Type B pancreatic cell (in vitro differentiated cells): Measurements from ENCODE around the gene CYP27A1. TPM values are rescaled to one million over a fixed set of nuclear protein-coding genes. Genes with fewer than 3 reads are reported as not detected.
A peak's percentile ranks its signal among the peaks of the same experiment; 100 is the strongest.

Source experiments
- DNase-seq: peaks from one replicate; pipeline ENCODE4 v3.0.0; 2021; ENCODE audit warnings: mixed read lengths; ENCODE audit not compliant: unreplicated experiment; ENCODE audit errors: extremely low spot score
- H3K27ac Mint-ChIP-seq: 2 replicates; pipeline ENCODE4 v1.8.0; 2021; ENCODE audit warnings: mild to moderate bottlenecking, mixed read lengths
- H3K27me3 Mint-ChIP-seq: 2 replicates; pipeline ENCODE4 v1.8.0; 2021; ENCODE audit warnings: mixed read lengths
- H3K36me3 Mint-ChIP-seq: 2 replicates; pipeline ENCODE4 v1.8.0; 2021; ENCODE audit warnings: mixed read lengths
- H3K4me1 Mint-ChIP-seq: one replicate; pipeline ENCODE4 v1.8.0; 2021; ENCODE audit warnings: mixed read lengths; ENCODE audit not compliant: unreplicated experiment
- H3K4me3 Mint-ChIP-seq: 2 replicates; pipeline ENCODE4 v1.8.0; 2021; ENCODE audit warnings: mild to moderate bottlenecking, mixed read lengths
- H3K9me3 Mint-ChIP-seq: 2 replicates; pipeline ENCODE4 v1.8.0; 2021; ENCODE audit warnings: mixed read lengths
- total RNA-seq: library from RNA; stranded (reverse); gene quantifications from 2 replicates; pipeline ENCODE4 v1.2.1, GENCODE V29; 2021; ENCODE audit warnings: low replicate concordance
- TF ChIP-seq, protein P1 (sequence below): fragments of 200-600 bp; sonication (generic); conservative IDR thresholded peaks from 2 replicates; pipeline ENCODE4 v1.5.0; 2021; ENCODE audit warnings: antibody characterized with exemption, mild to moderate bottlenecking

Gene CYP27A1
- total RNA-seq, 1 donor from 2014 or later, result 6.9 TPM

DNA sequence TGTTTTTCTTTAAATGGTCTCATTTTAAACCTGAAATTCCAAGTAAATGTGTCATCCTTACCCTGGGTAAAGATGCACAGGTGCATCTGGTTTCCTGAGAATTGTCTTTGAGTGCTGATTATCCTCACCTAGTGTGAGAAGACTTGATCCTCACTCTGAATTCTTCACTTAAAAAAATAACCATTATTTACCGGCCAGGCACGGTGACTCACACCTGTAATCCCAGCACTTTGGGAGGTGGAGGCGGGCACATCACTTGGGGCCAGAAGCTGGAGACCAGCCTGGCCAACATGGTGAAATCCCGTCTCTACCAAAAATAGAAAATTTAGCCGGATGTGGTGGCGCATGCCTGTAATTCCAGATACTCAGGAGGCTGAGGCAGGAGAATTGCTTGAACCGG, 67.8 kb downstream of the CYP27A1 start:
- DNase-seq, result no peak
- no peaks in the 10 kb centered on the region for H3K9me3 Mint-ChIP-seq
- no peak overlapping the region for H3K27ac Mint-ChIP-seq
- H3K4me3 Mint-ChIP-seq, result no peak overlapping the region
- H3K4me1 Mint-ChIP-seq, result peaks cover 10% of the 10 kb centered on the region
- H3K36me3 Mint-ChIP-seq, result no peaks in the 10 kb centered on the region
- TF ChIP-seq, protein P1, sequence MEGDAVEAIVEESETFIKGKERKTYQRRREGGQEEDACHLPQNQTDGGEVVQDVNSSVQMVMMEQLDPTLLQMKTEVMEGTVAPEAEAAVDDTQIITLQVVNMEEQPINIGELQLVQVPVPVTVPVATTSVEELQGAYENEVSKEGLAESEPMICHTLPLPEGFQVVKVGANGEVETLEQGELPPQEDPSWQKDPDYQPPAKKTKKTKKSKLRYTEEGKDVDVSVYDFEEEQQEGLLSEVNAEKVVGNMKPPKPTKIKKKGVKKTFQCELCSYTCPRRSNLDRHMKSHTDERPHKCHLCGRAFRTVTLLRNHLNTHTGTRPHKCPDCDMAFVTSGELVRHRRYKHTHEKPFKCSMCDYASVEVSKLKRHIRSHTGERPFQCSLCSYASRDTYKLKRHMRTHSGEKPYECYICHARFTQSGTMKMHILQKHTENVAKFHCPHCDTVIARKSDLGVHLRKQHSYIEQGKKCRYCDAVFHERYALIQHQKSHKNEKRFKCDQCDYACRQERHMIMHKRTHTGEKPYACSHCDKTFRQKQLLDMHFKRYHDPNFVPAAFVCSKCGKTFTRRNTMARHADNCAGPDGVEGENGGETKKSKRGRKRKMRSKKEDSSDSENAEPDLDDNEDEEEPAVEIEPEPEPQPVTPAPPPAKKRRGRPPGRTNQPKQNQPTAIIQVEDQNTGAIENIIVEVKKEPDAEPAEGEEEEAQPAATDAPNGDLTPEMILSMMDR, result no peak
- peaks cover 38% of the 10 kb centered on the region for H3K27me3 Mint-ChIP-seq

DNA sequence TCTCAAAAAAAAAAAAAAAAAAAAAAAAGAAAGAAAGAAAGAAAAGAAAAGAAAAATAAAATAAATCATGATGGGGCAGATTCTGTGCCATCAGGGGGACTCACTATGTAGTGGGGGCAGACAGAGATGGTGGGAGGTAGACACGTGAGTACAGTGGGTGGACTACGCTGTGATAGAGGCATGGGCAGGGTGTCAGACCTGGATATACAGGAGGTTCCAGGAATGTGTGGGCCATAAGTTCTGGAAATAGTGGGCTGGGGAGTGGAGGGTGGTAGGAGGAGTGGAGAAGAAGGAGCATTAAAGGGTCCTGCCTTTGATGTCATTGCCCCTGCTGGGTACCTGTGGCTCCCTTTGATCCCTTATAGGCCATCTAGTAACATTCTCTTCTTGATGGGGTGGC, 68.8 kb downstream of the CYP27A1 start:
- TF ChIP-seq, protein P1, result no peak
- Mint-ChIP-seq H3K36me3 (no peaks in the 10 kb centered on the region), H3K27ac (no peak overlapping the region), H3K27me3 (peaks cover 47% of the 10 kb centered on the region), H3K4me3 (no peak overlapping the region), H3K9me3 (no peaks in the 10 kb centered on the region), H3K4me1 (peaks cover 16% of the 10 kb centered on the region)
- no peak for DNase-seq

DNA sequence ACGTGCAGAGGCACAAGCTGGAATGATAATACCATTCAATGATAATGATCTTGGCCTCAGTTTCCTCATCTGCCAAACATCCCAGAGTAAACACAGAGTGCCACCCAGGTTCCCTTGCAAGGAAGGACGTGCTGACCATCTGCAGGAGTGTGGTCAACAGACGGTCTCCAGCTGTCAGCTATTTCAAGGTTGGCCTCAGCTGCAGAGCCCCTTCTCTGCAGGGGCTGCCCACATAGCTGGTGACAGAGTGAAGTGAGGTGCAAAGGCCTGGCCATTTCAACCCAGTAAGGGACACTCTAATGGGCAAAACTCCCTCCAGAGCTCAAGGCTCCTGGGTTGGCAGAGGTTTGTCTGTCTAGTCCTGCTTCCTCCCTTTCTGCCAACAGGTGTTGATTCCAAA, 69.3 kb downstream of the CYP27A1 start:
- Mint-ChIP-seq H3K27ac (no peak overlapping the region), H3K4me1 (peaks cover 21% of the 10 kb centered on the region), H3K4me3 (no peak overlapping the region), H3K9me3 (no peaks in the 10 kb centered on the region), H3K36me3 (no peaks in the 10 kb centered on the region), H3K27me3 (peaks cover 51% of the 10 kb centered on the region)
- DNase-seq, result no peak
- TF ChIP-seq, protein P1, result no peak

DNA sequence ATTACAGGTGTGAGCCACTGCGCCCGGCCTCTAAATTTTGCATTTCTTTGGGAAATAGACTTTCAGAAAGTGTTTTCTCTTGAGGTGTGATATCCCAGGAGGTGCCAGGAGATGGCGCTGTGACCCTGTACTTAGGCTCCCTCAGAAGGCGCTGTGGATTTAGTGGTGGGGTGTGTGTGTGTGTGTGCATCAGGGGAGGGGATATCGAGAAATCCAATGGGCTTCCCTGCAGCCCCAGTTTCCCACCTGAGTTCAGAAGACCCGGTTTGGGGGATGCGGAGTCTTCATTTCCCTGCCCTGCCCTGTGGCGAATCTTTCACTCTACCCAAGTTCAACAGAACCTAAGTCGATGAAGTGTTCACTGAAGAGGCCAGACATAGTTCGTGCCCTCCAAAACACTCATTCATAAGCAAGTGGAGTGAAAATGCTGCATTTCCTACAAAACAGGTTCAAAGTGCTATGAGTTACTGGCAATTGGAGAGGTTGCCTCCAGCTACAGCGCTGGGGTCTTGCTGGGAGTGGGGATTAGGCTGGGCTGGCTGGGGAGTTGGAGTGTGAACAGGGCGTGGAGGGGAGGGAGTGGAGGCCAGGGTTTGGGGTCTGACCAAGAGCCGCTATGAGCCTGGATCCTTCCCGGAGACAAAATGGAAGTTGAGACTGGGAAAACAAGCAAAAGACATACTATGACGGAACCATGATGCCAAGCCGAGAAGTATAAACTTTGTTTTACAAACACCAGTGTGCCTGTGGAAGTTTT, 71.1 kb downstream of the CYP27A1 start:
- Mint-ChIP-seq H3K27me3 (peaks cover 64% of the 10 kb centered on the region), H3K27ac (peak overlapping the region; percentile 89), H3K36me3 (no peaks in the 10 kb centered on the region), H3K4me1 (peaks cover 36% of the 10 kb centered on the region), H3K9me3 (no peaks in the 10 kb centered on the region), H3K4me3 (peak overlapping the region; percentile 65)
- TF ChIP-seq, protein P1, result peak; percentile 89
- peak; percentile 73 for DNase-seq

DNA sequence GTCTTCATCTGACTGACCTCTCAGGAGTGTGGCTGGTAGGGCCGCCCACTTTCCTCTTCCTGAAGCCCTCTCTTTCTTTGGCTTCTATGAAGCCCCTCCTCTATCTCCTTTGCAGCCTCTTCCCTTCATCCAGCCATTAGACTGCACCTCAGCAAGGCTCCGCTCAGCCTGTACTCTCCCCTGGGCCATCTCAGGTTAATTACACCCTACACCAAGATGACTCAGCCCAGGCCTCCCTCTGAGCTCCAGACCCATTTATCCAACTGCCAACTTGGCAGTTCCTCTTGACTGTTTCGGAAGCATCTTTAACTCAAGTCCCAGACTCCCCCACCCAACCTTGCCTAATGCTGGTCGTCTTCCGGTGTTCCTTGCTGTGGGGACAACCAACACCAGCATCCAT, 71.8 kb downstream of the CYP27A1 start:
- TF ChIP-seq, protein P1, result no peak
- DNase-seq, result no peak
- H3K36me3 Mint-ChIP-seq, result no peaks in the 10 kb centered on the region
- H3K4me1 Mint-ChIP-seq, result peaks cover 40% of the 10 kb centered on the region
- H3K27me3 Mint-ChIP-seq, result peaks cover 71% of the 10 kb centered on the region
- H3K27ac Mint-ChIP-seq, result peak overlapping the region; percentile 89
- H3K4me3 Mint-ChIP-seq, result peak overlapping the region; percentile 65
- H3K9me3 Mint-ChIP-seq, result no peaks in the 10 kb centered on the region
